ENCODE data around the gene MUS81.
"Not testable (repeated sequence)": the region's sequence is repeated elsewhere in the genome, so short reads cannot be mapped to it uniquely, and the experiment has no call there.

MUS81 gene

GRCh38 chr11:65873318-65874156, 13.3 kb downstream of the MUS81 start:
- DNase-seq, result peak; percentile 97

DNA sequence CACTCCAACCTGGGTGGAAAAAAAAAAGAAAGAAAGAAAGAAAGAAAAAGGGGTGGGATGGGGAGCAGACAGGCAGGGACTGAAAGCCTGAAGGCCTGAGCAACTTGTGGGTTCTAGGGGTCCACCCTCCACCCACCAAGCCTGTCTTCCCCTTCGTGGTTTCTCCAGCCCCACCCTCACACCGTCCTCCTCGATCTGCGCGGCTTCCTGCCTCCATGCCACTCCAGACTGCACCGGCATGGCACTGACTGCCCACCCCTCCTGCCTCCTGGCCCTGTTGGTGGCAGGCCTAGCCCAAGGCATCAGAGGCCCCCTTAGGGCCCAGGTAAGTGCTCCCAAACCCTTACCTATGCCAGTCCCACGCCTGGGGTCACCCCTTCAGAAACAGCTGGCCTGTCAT, 19.4 kb downstream of the MUS81 start, which contains the start of gene CTSW:
CTSW (plus strand) TSS at position 221 of the 400 bp plus-strand sequence; CDS start at position 239, 18 bp downstream.
- DNase-seq, result no peak

GRCh38 chr11:65880027-65880426, 19.8 kb downstream of the MUS81 start:
- DNase-seq, result no peak

DNA sequence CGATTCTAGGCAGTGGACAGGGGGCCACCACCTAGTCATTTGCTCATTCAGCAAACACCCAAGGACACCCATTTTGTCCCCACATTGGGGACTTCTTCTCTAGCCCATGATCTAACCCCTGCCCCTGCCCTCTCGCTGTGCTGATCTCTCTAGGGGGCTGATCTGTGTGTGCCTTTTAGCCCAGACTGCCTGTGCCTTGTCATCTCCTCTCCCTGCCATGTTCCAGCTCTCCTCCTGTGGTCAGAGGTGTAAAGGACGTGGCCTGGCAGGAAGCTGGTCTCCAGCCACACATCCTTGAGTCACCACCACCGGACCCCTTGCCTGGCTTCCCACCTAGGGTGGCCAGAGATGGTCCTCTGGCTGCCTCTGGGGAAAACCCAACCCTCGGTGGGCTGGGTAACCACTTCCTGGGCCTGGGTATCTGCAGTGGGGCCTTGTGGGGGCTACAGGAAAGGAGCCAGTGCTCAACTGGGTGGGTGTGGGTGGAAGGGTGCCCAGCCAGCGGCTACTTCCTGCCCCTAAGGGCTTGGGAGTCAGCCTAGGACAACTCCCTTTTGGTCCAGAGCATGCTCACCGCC, 20.7 kb downstream of the MUS81 start:
- DNase-seq, result no peak

GRCh38 chr11:65882120-65883057, 22.2 kb downstream of the MUS81 start:
- DNase-seq, result no peak

- no peak for DNase-seq
Observed at GRCh38 chr11:65883058-65883761, 23.0 kb downstream of the MUS81 start.

GRCh38 chr11:65883786-65884715, 23.8 kb downstream of the MUS81 start:
- no peak for DNase-seq

DNA sequence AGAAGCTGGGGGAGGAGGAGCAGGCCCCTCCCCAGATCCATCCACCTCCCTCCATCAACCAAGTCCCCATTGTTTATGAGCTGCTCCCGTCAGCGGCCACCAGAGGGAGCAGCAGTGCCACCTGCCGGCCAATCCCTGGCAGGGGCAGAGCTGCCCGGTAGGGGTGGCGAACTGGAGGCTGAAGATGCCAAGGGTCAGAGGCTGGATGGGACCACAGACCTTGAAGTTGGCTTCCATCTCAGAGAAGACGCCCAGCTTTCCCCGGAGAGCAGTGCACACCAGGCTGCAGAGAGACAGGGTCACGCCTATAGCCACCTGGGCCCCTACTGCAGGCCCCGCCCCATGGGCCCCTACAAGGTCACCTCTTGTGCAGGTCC, 24.5 kb downstream of the MUS81 start:
- peak; percentile 87 for DNase-seq

DNA sequence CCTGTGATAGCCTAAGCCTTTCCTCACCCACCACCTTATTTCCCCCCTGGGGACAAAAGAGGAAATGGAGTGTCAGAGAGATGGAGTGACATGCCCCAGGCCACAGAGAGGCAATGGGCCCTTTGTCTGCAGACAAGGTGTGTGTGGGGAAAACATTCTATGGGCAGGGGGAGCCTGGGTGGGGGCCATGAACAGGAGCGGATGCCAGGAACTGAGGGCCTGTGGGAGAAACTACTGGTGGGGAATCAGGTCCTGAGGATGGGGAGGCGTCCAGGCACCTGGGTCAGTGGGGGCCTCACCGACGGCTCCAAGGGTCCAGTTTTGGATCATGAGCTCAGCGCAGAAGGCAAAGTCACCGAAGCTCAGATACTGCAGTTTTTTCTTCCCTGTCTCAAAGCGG, 25.0 kb downstream of the MUS81 start:
- DNase-seq, result no peak

DNA sequence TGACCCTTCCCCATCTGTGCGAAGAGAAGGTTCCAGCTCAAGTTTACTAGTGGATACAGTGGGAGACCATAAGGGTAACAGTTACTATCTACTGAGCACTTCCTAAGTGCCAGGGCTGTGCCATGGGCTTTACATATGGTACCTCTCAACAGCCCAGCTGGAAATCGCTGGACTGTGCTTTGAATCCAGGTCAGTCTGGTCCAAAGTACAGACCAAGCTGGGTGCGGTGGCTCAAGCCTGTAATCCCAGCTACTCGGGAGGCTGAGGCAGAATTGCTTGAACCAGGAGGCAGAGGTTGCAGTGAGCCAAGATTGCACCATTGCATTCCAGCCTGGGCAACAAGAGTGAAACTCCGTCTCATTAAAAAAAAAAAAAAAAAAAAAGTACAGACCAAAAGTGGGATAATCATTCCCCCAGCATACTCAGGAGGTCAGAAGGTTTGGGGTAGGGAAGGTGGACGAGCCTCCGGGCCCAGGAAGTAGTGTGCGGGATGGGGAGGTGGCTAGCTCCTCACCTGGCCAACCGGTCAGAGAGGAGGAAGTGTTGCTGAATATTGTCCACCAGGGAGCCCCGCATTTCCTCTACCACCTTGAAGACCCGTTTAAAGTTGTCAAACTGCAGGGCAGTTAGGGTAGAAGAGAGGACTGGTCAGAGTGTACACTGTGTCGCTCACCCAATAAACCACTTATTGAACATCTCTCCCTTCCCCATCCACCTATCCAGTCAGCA, 25.7 kb downstream of the MUS81 start:
- DNase-seq, result no peak

- DNase-seq, result no peak
Observed at GRCh38 chr11:65886826-65887722, 26.8 kb downstream of the MUS81 start.

GRCh38 chr11:65887723-65888162, 27.5 kb downstream of the MUS81 start:
- peak; percentile 83 for DNase-seq

GRCh38 chr11:65888163-65888814, 28.1 kb downstream of the MUS81 start, which contains the start of gene FIBP:
FIBP (minus strand) TSS chr11:65888471; CDS start chr11:65888418, 53 bp downstream.
- DNase-seq, result peak; percentile 99

DNA sequence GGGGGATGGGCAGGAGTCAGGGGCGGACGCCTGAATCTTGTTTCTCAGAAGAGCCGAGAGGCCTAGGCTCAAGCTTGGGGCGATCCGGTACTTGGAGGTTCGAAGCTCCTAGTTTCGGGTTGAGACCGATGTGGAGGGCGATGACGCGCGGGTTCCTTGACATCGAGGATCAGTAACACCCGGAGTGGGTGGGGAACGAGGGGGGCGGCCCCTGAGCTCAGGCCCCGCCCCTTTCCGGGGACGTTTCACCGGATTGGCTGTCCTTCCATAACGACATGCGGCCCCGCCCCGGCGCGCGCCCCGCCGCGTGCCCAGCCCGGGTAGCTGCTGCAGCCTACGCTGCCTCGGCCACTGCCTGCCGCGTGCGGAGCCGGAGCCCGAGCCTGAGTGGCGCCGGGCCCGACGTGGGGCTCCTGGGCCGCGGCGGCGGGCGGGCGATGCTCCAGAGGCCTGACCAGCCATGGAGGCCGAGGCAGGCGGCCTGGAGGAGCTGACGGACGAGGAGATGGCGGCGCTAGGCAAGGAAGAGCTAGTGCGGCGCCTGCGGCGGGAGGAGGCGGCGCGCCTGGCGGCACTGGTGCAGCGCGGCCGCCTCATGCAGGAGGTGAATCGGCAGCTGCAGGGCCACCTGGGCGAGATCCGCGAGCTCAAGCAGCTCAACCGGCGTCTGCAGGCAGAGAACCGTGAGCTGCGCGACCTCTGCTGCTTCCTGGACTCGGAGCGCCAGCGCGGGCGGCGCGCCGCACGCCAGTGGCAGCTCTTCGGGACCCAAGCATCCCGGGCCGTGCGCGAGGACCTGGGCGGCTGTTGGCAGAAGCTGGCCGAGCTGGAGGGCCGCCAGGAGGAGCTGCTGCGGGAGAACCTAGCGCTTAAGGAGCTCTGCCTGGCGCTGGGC, 30.3 kb downstream of the MUS81 start, which contains the start of gene CCDC85B:
CCDC85B (plus strand) TSS at position 350 of the 895 bp plus-strand sequence; CDS start at position 461, 111 bp downstream.
- peak; percentile 97 for DNase-seq

- peak; percentile 79 for DNase-seq
Observed at GRCh38 chr11:65891219-65892136, 31.2 kb downstream of the MUS81 start.

DNA sequence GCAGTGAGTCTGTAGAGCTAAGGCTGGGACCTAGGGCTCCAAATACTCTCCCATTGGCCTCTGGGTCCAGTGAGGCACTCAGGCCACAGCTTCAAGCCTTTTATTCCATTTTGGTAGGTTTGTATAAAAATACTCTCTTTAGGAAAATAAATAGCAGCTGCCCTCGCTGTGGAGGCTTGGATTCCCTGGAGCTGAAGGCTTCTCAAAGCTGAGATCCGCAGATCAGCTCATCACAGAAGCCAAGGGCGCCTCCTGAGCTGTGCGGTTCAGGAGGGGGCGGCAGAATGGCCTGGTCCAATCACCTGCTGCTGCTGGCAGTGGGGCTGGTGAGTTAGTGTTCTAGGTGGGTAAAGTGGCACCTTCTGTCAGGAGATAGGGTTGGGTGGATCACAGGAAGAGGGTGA, 31.9 kb downstream of the MUS81 start:
- DNase-seq, result not testable (repeated sequence)

All from DMS53 (cell line).